ENCODE measurements around the gene PRELID3B.

DNA sequence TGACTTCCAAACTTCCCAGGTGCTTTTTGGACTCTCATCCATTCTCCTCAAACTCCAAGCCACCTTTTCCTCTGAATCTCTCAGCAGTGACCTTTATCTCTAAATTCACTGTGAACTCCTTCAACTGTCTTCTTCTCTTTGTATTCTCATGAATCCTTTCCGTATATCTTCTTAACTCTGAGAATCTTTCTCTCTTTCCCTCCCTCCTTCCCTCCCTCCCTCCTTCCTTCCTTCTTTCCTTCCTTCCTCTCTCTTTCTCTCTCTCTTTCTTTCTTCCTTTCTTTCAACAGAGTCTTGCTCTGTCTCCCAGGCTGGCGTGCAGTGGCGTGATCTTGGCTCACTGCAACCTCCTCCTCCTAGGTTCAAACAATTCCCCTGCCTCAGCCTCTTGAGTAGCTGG, 4.3 kb upstream of the PRELID3B start:
- no peak for TF ChIP-seq YY1 (IDR thresholded peaks at IDR 0.05; ENCODE audit: insufficient read depth, insufficient replicate concordance, low read depth, low read length)
- TF ChIP-seq, protein P1, sequence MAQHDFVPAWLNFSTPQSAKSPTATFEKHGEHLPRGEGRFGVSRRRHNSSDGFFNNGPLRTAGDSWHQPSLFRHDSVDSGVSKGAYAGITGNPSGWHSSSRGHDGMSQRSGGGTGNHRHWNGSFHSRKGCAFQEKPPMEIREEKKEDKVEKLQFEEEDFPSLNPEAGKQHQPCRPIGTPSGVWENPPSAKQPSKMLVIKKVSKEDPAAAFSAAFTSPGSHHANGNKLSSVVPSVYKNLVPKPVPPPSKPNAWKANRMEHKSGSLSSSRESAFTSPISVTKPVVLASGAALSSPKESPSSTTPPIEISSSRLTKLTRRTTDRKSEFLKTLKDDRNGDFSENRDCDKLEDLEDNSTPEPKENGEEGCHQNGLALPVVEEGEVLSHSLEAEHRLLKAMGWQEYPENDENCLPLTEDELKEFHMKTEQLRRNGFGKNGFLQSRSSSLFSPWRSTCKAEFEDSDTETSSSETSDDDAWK (CRISPR knock-in tag; IDR thresholded peaks at IDR 0.05) = no peak
- TF ChIP-seq ZNF547 (CRISPR knock-in tag; IDR thresholded peaks at IDR 0.05) = no peak
- TF ChIP-seq POLR2AphosphoS5 (IDR thresholded peaks at IDR 0.05; ENCODE audit: low read depth, low read length) = no peak
- TF ChIP-seq ZNF230 (CRISPR knock-in tag; IDR thresholded peaks at IDR 0.05) = no peak
- TF ChIP-seq ZNF501 (CRISPR knock-in tag; IDR thresholded peaks at IDR 0.05) = no peak
- TF ChIP-seq HNF4A (CRISPR knock-in tag; IDR thresholded peaks at IDR 0.05) = no peak
- TF ChIP-seq RFX5 (IDR thresholded peaks at IDR 0.05; ENCODE audit: low read depth, low read length) = no peak
- TF ChIP-seq ELF1 (CRISPR knock-in tag; IDR thresholded peaks at IDR 0.05) = no peak
- TF ChIP-seq, protein P2, sequence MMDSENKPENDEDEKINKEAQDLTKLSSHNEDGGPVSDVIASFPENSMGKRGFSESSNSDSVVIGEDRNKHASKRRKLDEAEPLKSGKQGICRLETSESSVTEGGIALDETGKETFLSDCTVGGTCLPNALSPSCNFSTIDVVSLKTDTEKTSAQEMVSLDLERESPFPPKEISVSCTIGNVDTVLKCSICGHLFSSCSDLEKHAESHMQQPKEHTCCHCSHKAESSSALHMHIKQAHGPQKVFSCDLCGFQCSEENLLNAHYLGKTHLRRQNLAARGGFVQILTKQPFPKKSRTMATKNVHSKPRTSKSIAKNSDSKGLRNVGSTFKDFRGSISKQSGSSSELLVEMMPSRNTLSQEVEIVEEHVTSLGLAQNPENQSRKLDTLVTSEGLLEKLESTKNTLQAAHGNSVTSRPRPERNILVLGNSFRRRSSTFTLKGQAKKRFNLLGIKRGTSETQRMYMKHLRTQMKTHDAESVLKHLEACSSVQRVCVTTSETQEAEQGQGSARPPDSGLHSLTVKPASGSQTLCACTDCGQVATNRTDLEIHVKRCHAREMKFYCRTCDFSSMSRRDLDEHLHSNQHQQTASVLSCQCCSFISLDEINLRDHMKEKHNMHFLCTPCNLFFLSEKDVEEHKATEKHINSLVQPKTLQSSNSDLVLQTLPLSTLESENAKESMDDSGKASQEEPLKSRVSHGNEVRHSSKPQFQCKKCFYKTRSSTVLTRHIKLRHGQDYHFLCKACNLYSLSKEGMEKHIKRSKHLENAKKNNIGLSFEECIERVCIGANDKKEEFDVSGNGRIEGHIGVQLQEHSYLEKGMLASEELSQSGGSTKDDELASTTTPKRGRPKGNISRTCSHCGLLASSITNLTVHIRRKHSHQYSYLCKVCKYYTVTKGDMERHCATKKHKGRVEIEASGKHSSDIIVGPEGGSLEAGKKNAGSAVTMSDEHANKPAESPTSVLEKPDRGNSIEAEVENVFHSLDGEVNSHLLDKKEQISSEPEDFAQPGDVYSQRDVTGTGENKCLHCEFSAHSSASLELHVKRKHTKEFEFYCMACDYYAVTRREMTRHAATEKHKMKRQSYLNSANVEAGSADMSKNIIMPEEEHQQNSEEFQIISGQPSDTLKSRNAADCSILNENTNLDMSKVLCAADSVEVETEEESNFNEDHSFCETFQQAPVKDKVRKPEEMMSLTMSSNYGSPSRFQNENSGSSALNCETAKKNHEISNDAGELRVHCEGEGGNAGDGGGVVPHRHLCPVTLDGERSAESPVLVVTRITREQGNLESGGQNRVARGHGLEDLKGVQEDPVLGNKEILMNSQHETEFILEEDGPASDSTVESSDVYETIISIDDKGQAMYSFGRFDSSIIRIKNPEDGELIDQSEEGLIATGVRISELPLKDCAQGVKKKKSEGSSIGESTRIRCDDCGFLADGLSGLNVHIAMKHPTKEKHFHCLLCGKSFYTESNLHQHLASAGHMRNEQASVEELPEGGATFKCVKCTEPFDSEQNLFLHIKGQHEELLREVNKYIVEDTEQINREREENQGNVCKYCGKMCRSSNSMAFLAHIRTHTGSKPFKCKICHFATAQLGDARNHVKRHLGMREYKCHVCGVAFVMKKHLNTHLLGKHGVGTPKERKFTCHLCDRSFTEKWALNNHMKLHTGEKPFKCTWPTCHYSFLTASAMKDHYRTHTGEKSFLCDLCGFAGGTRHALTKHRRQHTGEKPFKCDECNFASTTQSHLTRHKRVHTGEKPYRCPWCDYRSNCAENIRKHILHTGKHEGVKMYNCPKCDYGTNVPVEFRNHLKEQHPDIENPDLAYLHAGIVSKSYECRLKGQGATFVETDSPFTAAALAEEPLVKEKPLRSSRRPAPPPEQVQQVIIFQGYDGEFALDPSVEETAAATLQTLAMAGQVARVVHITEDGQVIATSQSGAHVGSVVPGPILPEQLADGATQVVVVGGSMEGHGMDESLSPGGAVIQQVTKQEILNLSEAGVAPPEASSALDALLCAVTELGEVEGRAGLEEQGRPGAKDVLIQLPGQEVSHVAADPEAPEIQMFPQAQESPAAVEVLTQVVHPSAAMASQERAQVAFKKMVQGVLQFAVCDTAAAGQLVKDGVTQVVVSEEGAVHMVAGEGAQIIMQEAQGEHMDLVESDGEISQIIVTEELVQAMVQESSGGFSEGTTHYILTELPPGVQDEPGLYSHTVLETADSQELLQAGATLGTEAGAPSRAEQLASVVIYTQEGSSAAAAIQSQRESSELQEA (CRISPR knock-in tag; IDR thresholded peaks at IDR 0.05; ENCODE audit: not compliant biosample characterization) = no peak
- no peak for TF ChIP-seq NR2C2 (CRISPR knock-in tag; IDR thresholded peaks at IDR 0.05; ENCODE audit: borderline replicate concordance)

Data from HepG2 (cell line).